SK-N-SH (cell line): Measurements from ENCODE around the gene LARGE1. TPM values are rescaled to one million over a fixed set of nuclear protein-coding genes. Genes with fewer than 3 reads are reported as not detected.

Experiments used
- CTCF ChIA-PET: fragments of 300-600, 350-600 bp; formaldehyde crosslinking; extraction: SDS; loops from one replicate; lab custom pipeline; 2021; lab: Yijun Ruan, JAX
- POLR2A ChIA-PET: fragments of 350-600 bp; sonication (Branson Sonifier 250); formaldehyde crosslinking; extraction: SDS; loops from one replicate; lab custom pipeline; 2020; ENCODE audit warnings: antibody characterized with exemption, inconsistent platforms; lab: Yijun Ruan, JAX
- DNase-seq: peaks from one replicate; pipeline ENCODE4 v3.0.0; 2012
- H2AFZ ChIP-seq: fragments of 200-600 bp; sonication (generic); 2 replicates; pipeline ENCODE4 v1.8.1; 2016; ENCODE audit warnings: antibody characterized with exemption, mild to moderate bottlenecking, low read depth
- H3F3A ChIP-seq: fragments of 200-600 bp; sonication (generic); replicated peaks from 2 replicates; pipeline ENCODE3; 2016; ENCODE audit warnings: antibody characterized with exemption, mild to moderate bottlenecking; ENCODE audit not compliant: insufficient read depth
- H3K27ac ChIP-seq, 2 experiments: fragments of 200-500 bp in 1 of 2; fragments of 200-600 bp in 1 of 2; sonication (Bioruptor generic) in 1 of 2; sonication (generic), shearing (Covaris generic) in 1 of 2; 2 replicates each; pipeline versions ENCODE4 v1.5.1 to v1.6.1; 2014 to 2016; ENCODE audit warnings: low read depth in 2 of 2, inconsistent platforms in 1 of 2, low read length in 1 of 2, mild to moderate bottlenecking in 1 of 2, mixed read lengths in 1 of 2
- H3K27me3 ChIP-seq: fragments of 200-600 bp; sonication (generic), shearing (Covaris generic); 2 replicates; pipeline ENCODE4 v1.6.1; 2016; ENCODE audit warnings: mixed run types; ENCODE audit not compliant: insufficient read depth
- H3K36me3 ChIP-seq, 2 experiments: fragments of 200-500 bp in 1 of 2; fragments of 200-600 bp in 1 of 2; sonication (Bioruptor generic) in 1 of 2; sonication (generic) in 1 of 2; replicated peaks in 1 of 2; 2 replicates each; pipeline versions ENCODE3 to v1.5.1; 2014 to 2016; ENCODE audit warnings: low read length in 1 of 2, mild to moderate bottlenecking in 1 of 2; ENCODE audit not compliant: insufficient read depth in 2 of 2, control insufficient read depth in 1 of 2
- H3K4me1 ChIP-seq, 2 experiments: fragments of 200-500 bp in 1 of 2; fragments of 200-600 bp in 1 of 2; sonication (Bioruptor generic) in 1 of 2; sonication (generic), shearing (Covaris generic) in 1 of 2; 2 replicates each; pipeline versions ENCODE4 v1.5.1 to v1.6.1; 2014 to 2016; ENCODE audit warnings: low read depth in 1 of 2, low read length in 1 of 2, mixed run types in 1 of 2; ENCODE audit not compliant: insufficient read depth in 2 of 2, control insufficient read depth in 1 of 2
- H3K4me2 ChIP-seq: fragments of 200-600 bp; sonication (generic), shearing (Covaris generic); 2 replicates; pipeline ENCODE4 v1.6.1; 2017; ENCODE audit warnings: mixed run types
- H3K4me3 ChIP-seq, 2 experiments: fragments of 200-500 bp in 1 of 2; fragments of 200-600 bp in 1 of 2; sonication (Bioruptor generic) in 1 of 2; sonication (generic), shearing (Covaris generic) in 1 of 2; 2 replicates each; pipeline versions ENCODE4 v1.5.1 to v1.8.1; 2014 to 2016; ENCODE audit warnings: low read depth in 2 of 2, inconsistent platforms in 1 of 2, low read length in 1 of 2, mild to moderate bottlenecking in 1 of 2, mixed read lengths in 1 of 2, moderate library complexity in 1 of 2
- H3K79me2 ChIP-seq: fragments of 200-600 bp; sonication (generic); 2 replicates; pipeline ENCODE4 v1.8.1; 2017; ENCODE audit warnings: mild to moderate bottlenecking; ENCODE audit not compliant: insufficient read depth
- H3K9ac ChIP-seq: fragments of 200-600 bp; sonication (generic); 2 replicates; pipeline ENCODE4 v1.6.1; 2017; ENCODE audit warnings: mixed run types
- H3K9me2 ChIP-seq: fragments of 200-600 bp; sonication (generic); 2 replicates; pipeline ENCODE4 v1.6.1; 2017; ENCODE audit warnings: mixed run types
- H3K9me3 ChIP-seq: fragments of 200-600 bp; sonication (generic); 2 replicates; pipeline ENCODE4 v1.6.1; 2017; ENCODE audit warnings: mixed run types, mild to moderate bottlenecking, moderate library complexity
- H4K20me1 ChIP-seq: fragments of 200-600 bp; sonication (generic); 2 replicates; pipeline ENCODE4 v1.6.1; 2017; ENCODE audit warnings: mild to moderate bottlenecking, mixed run types; ENCODE audit not compliant: insufficient read depth
- FOXM1 ChIP-seq: IDR thresholded peaks from 2 replicates; pipeline ENCODE4 v1.4.0; 2012; ENCODE audit warnings: low read depth, mild to moderate bottlenecking
- GABPA ChIP-seq: IDR thresholded peaks from 2 replicates; pipeline ENCODE4 v1.4.0; 2012; ENCODE audit warnings: low read depth, mild to moderate bottlenecking
- IRF3 ChIP-seq: fragments of 150-350 bp; IDR thresholded peaks from 2 replicates; pipeline ENCODE4 v1.6.1; 2016; ENCODE audit warnings: mild to moderate bottlenecking, low read depth, low read length
- JUND ChIP-seq: IDR thresholded peaks from 2 replicates; pipeline ENCODE4 v1.4.0; 2012
- MXI1 ChIP-seq: IDR thresholded peaks from 2 replicates; pipeline ENCODE4 v1.6.1; 2012; ENCODE audit warnings: mild to moderate bottlenecking, low read depth, low read length, improper control_type of control experiment
- NFIC ChIP-seq: IDR thresholded peaks from 2 replicates; pipeline ENCODE4 v1.4.0; 2012; ENCODE audit warnings: borderline replicate concordance
- RAD21 ChIP-seq: IDR thresholded peaks from 2 replicates; pipeline ENCODE4 v1.6.1; 2012; ENCODE audit warnings: mild to moderate bottlenecking, low read length
- SIN3A ChIP-seq: IDR thresholded peaks from 2 replicates; pipeline ENCODE4 v1.6.1; 2012; ENCODE audit warnings: low read depth, mild to moderate bottlenecking, low read length, moderate library complexity, borderline replicate concordance
- SMC3 ChIP-seq: IDR thresholded peaks from 2 replicates; pipeline ENCODE4 v1.6.1; 2012; ENCODE audit warnings: low read depth, low read length, improper control_type of control experiment
- TCF12 ChIP-seq: IDR thresholded peaks from 2 replicates; pipeline ENCODE4 v1.4.0; 2012
- YY1 ChIP-seq: IDR thresholded peaks from 2 replicates; pipeline ENCODE4 v1.4.0; 2012; ENCODE audit warnings: low read depth, mild to moderate bottlenecking
- ZBTB33 ChIP-seq: IDR thresholded peaks from 2 replicates; pipeline ENCODE4 v1.4.0; 2012; ENCODE audit warnings: low read depth, borderline replicate concordance
- WGBS: methylation state at CpG from one replicate; pipeline ENCODE4 v1.1.6; 2017; ENCODE audit warnings: low lambda C conversion rate; 5-methylcytosine and 5-hydroxymethylcytosine counted together
- polyA plus RNA-seq, 3 experiments: library from polyadenylated mRNA; depleted of rRNA; stranded (reverse); fragments of >200 nt; gene quantifications; 2 replicates each; pipeline ENCODE4 v1.2.3, GENCODE V29; 2012

Gene LARGE1
- polyA plus RNA-seq, 1 of the 3 experiments (the other 2 are of a cell fraction) = 1.1 TPM

GRCh38 chr22:33330534-33330933 is 589.7 kb downstream of the LARGE1 start:
- no peak overlapping the region for H2AFZ ChIP-seq
- DNase-seq = no peak
- H3K36me3 ChIP-seq = no peaks in the 10 kb centered on the region
- no peaks in the 10 kb centered on the region; a peak in 1 of 4 replicates for H3K4me1 ChIP-seq
- H3K9me3 ChIP-seq = no peaks in the 10 kb centered on the region
- 46% methylated on average over 2 of the region's 2 CpGs for WGBS
- POLR2A ChIA-PET = no interaction called here
- H3K4me3 ChIP-seq = no peak overlapping the region
- no peaks in the 10 kb centered on the region for H3F3A ChIP-seq
- no peaks in the 10 kb centered on the region for H3K9me2 ChIP-seq
- H3K9ac ChIP-seq = no peak overlapping the region
- H4K20me1 ChIP-seq = no peaks in the 10 kb centered on the region
- H3K4me2 ChIP-seq = no peak overlapping the region
- TF ChIP-seq SIN3A = no peak
- no peak for TF ChIP-seq NFIC
- TF ChIP-seq FOXM1 = no peak
- TF ChIP-seq RAD21 = no peak
- no peak for TF ChIP-seq ZBTB33
- TF ChIP-seq TCF12 = no peak
- no peak for TF ChIP-seq SMC3
- no peak for TF ChIP-seq JUND
- TF ChIP-seq IRF3 = no peak
- no peak for TF ChIP-seq GABPA
- no peak for TF ChIP-seq YY1
- H3K79me2 ChIP-seq = no peaks in the 10 kb centered on the region
- H3K27me3 ChIP-seq = no peaks in the 10 kb centered on the region
- CTCF ChIA-PET = interaction anchor here (0.7 kb wide), 1 partner anchor 162 kb away, joined by 3 read pairs; no protein-coding TSS in a partner anchor
- no peak overlapping the region for H3K27ac ChIP-seq

GRCh38 chr22:33329398-33329797 is 590.9 kb downstream of the LARGE1 start:
- H3K27me3 ChIP-seq = no peaks in the 10 kb centered on the region
- POLR2A ChIA-PET = no interaction called here
- H3K79me2 ChIP-seq = no peaks in the 10 kb centered on the region
- H3K27ac ChIP-seq = no peak overlapping the region
- WGBS = 29% methylated on average over 3 of the region's 3 CpGs
- no peak overlapping the region for H2AFZ ChIP-seq
- DNase-seq = no peak
- H3K9me3 ChIP-seq = no peaks in the 10 kb centered on the region
- no peaks in the 10 kb centered on the region for H4K20me1 ChIP-seq
- H3K4me3 ChIP-seq = no peak overlapping the region
- H3K4me2 ChIP-seq = no peak overlapping the region
- TF ChIP-seq MXI1 = no peak
- no peak for TF ChIP-seq SIN3A
- TF ChIP-seq, all 33 proteins: peak for 0
- H3K36me3 ChIP-seq = no peaks in the 10 kb centered on the region
- no peaks in the 10 kb centered on the region for H3K9me2 ChIP-seq
- no peaks in the 10 kb centered on the region for H3F3A ChIP-seq
- CTCF ChIA-PET = interaction anchor here (1.6 kb wide), 1 partner anchor 27 kb away, joined by 6 read pairs; no protein-coding TSS in a partner anchor
- no peak overlapping the region for H3K9ac ChIP-seq
- H3K4me1 ChIP-seq = no peaks in the 10 kb centered on the region; a peak in 1 of 4 replicates
